ENCODE data around the gene ALK. TPM values are rescaled to one million over a fixed set of nuclear protein-coding genes. Genes with fewer than 3 reads are reported as not detected.

ALK gene
- total RNA-seq, 1 donor from 2014 or later = 0.16 TPM

GRCh38 chr2:29811378-29811777 lies 110.0 kb downstream of the ALK start:
- intact Hi-C loops (cut with DNase I) = no loop called here
- ATAC-seq (ENCODE audit: poor library complexity) (no peak), DNase-seq (no peak)

- intact Hi-C loops (cut with DNase I) = no loop called here
- ATAC-seq (ENCODE audit: poor library complexity) = no peak
- DNase-seq = no peak
Measured at GRCh38 chr2:29810956-29811355, 110.4 kb downstream of the ALK start.

DNA sequence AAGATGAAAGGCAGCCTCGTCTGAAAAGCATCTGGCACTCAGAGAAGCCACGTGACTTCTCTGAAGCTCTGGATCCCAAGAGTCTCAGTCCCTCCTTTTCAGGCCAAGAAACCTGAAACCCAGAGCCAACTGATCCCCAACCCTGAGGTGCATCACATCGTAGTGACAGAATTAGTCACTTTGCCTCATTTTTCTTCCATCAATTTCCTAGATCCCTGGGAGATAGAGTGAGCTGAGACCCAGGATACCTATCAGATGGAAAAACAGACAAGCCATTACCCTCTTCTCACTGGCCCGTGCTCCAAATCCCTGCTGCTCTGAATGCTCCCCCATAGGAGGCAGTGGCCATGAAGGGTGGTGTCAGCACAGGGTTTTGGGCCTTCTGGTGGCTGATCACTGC lies 113.1 kb downstream of the ALK start:
- intact Hi-C loops (cut with DNase I) = no loop called here
- DNase-seq (no peak), ATAC-seq (ENCODE audit: poor library complexity) (no peak)

DNA sequence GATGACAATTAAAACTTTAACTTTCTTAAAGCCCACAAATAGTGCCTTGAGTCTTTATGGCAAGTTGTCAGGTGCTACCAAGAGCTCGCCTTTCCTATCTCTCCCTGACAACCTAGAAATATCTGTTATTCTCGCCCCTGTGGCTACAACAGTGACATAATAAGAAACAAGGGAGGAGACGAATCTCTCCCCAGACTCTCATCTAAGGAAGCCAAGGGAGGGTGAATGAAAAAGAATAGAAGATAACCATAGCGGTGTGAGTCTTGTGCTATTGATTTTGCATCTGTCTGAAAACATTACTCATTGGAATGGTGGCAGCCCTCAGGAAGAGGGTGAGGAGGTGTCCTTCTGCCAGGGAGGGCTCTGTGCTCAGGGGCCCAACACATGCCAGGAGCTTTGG lies 114.3 kb downstream of the ALK start:
- ATAC-seq (ENCODE audit: poor library complexity) = no peak
- DNase-seq = no peak

DNA sequence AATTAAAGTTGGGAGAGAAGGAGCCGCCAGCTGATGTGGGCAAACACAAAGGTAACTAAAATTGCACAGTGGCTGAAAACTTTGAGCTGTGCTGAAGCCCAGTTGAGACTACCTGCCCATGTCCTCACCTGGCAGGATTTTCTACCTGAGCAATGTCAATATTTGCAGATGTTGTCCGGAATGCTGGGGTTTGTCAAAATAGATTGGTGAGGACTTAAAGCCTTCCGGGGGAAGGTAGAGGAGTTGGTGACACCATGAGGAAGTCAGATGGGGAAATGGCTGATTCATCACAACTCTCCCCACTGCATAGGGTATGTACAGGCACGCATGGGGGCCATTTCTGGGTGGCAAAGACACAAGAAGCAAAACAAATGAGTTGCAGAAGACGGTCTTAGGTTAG lies 114.9 kb downstream of the ALK start:
- ATAC-seq (ENCODE audit: poor library complexity) (no peak), DNase-seq (no peak)
- intact Hi-C loops (cut with DNase I) = no loop called here

More for the DNA sequence above, 114.3 kb downstream of the ALK start:
- intact Hi-C loops (cut with DNase I) = no loop called here

GRCh38 chr2:29804671-29805070 lies 116.7 kb downstream of the ALK start:
- DNase-seq = no peak
- no peak for ATAC-seq (ENCODE audit: poor library complexity)
- intact Hi-C loops (cut with DNase I) = no loop called here

DNA sequence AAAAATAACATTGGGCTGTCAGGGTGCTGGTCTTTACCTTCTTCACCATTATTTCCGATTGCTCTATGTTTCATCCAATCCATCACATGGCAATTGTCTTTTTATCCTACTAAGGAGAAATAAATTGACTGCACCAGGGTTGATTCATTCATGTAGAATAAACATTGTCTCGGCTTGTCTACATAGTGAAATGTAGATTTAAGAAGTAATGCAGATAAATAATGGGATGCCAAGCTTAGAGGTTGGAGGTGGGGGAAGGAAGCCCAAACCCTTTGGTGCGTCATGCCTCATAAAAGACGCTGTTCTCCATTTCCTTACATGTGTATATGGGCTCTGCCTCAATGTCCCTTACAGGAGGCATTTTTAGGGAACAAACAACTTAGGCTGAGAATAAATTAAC lies 117.8 kb downstream of the ALK start:
- intact Hi-C loops (cut with DNase I) = no loop called here
- ATAC-seq (ENCODE audit: poor library complexity) = no peak
- DNase-seq = no peak

- no peak for DNase-seq
- intact Hi-C loops (cut with DNase I) = no loop called here
- no peak for ATAC-seq (ENCODE audit: poor library complexity)
Measured at GRCh38 chr2:29802986-29803385, 118.4 kb downstream of the ALK start.

DNA sequence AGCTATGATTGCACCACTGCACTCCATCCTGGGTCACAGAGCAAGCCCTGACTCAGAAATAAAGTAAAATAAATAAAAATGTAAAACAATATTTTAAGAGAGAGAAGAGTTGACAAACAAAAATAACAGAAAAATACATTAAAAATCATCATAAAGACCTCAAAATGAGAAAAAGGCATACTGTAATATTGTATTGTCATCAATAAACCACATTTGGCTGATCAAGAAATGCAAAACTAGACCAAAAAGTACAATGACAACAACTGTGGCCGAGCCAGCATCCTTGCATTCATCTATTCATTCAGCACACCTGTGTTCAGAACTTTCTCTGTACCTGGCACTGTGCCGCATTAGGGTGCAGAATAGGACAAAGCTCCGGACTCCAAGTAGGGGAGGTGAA lies 121.8 kb downstream of the ALK start:
- intact Hi-C loops (cut with DNase I) = no loop called here
- DNase-seq (no peak), ATAC-seq (ENCODE audit: poor library complexity) (no peak)

- intact Hi-C loops (cut with DNase I) = no loop called here
- ATAC-seq (ENCODE audit: poor library complexity) (no peak), DNase-seq (no peak)
Measured at GRCh38 chr2:29797916-29798315, 123.5 kb downstream of the ALK start.

GRCh38 chr2:29796446-29796845 lies 124.9 kb downstream of the ALK start:
- intact Hi-C loops (cut with DNase I) = no loop called here
- no peak for DNase-seq
- no peak for ATAC-seq (ENCODE audit: poor library complexity)

DNA sequence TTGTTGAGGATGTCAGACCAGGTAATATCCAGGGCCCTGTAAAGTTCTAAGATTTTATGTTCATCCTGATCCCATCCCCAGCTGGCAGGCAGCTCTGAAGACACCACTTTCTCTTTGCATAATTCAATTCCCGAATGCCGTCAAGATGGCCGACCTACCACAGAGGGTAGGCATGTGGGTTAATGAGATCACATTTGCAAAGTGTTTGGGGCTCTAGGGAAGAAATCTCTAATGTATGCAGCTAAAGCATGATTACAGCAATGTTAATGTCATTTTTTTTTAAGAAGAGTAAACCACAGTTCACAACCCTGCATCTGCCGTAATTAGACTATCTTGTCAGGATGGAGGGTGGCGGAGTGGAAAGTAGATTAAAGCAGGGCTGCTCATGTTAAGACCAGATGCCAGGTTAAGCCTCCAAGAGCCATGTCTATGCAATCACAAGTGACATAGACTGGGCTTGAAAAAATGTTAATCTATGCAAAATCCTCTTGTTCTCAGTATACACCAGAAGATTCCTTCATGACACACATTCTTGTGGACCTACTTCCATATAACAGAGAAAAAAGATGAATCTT lies 131.4 kb downstream of the ALK start:
- no peak for ATAC-seq (ENCODE audit: poor library complexity)
- intact Hi-C loops (cut with DNase I) = no loop called here
- DNase-seq = no peak

DNA sequence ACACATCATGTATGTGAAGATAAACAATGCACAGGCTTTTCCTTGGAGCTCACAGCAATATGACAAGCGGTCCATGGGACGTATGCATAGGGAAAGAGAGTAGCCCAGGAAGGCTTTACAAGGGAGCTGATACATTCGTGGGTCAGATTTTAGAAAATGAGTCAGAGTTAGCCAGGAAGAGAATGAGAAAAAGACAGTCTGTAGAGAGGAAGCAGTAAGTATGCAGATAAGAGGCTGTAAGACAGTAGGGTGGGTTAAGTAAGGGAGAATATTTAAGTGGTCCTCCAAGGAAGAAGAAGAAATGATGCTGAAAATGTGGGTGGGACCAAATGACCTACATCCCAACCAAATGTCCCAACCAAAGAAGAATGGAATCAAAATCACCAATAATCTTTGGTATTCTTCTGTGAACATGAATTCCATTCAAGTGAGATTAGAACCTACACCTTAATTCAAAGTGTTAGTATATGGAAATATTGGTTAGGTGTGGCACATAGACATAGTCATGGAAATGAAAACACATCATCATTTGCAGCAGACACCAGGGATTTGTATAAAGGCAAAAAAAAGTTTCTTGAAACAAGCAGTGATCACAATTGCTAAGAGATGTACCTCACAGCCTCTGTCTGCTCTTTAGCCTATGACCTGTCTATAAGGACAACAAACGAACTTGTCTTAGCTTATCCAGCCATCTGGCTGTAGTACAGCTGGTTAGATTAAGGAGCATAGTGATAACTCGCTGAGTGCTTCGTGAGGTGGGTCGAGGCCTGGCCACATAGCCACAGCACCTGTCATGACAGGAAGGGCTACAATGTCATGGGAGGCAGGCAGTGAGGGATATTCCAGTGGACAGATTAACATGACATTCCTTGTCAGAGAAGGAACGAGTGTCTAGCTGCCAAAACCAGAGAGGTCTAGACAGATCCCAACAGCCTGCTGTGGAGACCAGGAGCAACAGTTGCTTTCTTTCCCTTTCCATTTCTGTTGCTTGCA lies 133.6 kb downstream of the ALK start:
- ATAC-seq (ENCODE audit: poor library complexity) (no peak), DNase-seq (no peak)
- intact Hi-C loops (cut with DNase I) = no loop called here

DNA sequence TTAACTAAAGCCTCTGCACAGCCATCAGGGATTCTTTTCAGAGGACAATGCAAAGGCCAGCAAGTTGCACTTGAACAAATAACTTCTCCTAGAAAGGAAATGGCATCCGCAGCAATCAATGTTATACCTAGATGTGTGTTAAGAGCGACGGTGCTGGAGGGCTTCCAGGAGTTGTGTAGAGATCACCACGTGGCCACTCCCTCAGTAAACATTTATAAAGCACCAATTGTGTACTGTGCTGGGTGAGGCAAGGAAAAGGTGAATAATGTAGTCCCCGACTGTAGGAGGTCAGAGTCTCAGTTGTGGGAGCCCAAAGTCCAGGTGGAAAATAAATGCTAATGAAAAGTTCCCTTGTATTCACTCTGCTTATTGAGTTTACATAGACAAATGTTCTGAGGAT lies 135.0 kb downstream of the ALK start:
- DNase-seq (no peak), ATAC-seq (ENCODE audit: poor library complexity) (no peak)
- intact Hi-C loops (cut with DNase I) = no loop called here

- DNase-seq (no peak), ATAC-seq (ENCODE audit: poor library complexity) (no peak)
- intact Hi-C loops (cut with DNase I) = no loop called here
Measured at GRCh38 chr2:29783666-29784065, 137.7 kb downstream of the ALK start.

DNA sequence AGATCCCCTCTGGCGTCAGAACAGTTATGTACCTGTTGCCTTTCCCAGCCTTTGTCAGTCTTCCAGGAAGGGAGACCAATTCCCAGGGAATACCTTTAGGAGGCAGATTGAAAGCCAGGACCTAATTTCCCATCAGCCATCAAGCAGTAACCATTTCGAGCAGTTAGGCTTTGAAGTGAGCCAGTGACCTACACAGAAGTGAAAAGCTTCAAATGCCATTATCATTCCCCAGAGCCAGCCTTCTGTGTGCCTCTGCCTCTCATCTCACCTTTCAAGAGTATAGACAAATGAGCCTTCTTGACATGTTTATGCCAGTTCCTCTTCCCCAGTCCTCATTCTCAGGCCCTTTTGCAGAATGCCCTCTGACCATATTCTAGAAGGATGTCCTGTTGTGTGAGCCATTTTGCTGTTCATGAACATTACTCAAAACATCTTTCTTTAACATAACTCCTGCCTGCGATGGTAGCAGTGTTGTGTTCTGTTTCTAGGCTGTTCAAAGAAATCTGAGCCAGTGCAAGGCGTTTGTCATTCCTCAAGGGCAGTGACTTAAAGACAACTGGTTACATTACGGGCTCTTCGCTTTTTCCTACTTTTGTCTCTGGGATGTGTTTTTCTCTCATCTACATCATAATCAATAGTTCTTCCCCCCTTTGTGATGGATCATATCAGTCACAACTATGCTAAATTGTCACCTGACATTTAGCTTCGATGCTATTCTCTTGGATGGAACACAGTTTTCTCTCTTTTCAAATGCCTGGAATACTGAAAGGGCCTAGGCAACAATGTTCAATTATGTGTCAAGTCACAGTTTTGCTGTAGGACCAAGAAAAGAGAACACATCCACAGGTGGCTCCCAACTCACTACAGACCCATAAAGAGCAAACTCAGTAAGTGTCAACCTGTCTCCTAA lies 138.6 kb downstream of the ALK start:
- no peak for DNase-seq
- ATAC-seq (ENCODE audit: poor library complexity) = no peak
- intact Hi-C loops (cut with DNase I) = no loop called here

DNA sequence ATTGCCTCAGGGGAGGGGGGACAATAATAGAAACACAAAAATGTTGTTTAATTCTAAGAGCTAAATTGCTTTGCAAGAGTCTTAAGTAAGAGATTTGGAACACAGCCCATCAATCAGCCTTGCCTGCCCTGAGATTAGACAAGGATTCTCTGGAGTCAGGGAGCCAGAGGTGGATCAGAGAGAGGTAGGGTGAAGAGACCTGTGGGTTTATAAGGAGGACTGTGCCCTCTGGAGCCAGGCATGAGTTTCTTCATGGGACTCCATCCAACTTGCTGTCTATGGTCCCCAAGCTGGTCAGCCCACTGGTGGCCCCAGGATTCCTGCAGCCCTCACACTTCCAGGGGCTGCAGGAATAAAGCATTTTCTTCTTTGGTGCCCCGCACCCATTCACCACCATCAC lies 139.3 kb downstream of the ALK start:
- DNase-seq = no peak
- ATAC-seq (ENCODE audit: poor library complexity) = no peak
- intact Hi-C loops (cut with DNase I) = no loop called here

DNA sequence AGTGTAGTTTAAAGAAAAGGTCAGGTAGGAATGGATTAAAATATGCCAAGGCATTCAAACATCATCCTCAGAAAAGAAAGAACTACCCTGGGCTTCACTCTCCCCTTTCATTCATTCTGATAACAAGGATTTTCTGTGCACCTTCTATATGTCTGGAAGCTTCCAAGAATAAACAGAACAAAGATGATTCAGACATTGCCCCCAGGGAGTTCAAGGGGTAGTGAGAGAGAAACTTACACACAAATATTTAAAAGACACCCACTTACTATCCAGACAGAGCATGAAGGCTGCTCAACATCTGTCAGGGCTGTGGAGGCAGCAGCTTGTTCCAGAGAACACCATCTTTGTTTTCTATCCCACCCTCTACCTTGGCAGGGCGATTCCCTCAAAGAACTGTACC lies 140.5 kb downstream of the ALK start:
- DNase-seq (no peak), ATAC-seq (ENCODE audit: poor library complexity) (no peak)
- intact Hi-C loops (cut with DNase I) = no loop called here

- intact Hi-C loops (cut with DNase I) = no loop called here
- DNase-seq = no peak
- no peak for ATAC-seq (ENCODE audit: poor library complexity)
Measured at GRCh38 chr2:29777161-29777560, 144.2 kb downstream of the ALK start.
